Type B pancreatic cell (in vitro differentiated cells): ENCODE results near the gene A3GALT2. TPM values are rescaled to one million over a fixed set of nuclear protein-coding genes. Genes with fewer than 3 reads are reported as not detected.

Source experiments
- DNase-seq: peaks from one replicate; pipeline ENCODE4 v3.0.0; 2021; ENCODE audit warnings: mixed read lengths; ENCODE audit not compliant: unreplicated experiment; ENCODE audit errors: extremely low spot score
- H3K27ac Mint-ChIP-seq: 2 replicates; pipeline ENCODE4 v1.8.0; 2021; ENCODE audit warnings: mild to moderate bottlenecking, mixed read lengths
- H3K27me3 Mint-ChIP-seq: 2 replicates; pipeline ENCODE4 v1.8.0; 2021; ENCODE audit warnings: mixed read lengths
- H3K36me3 Mint-ChIP-seq: 2 replicates; pipeline ENCODE4 v1.8.0; 2021; ENCODE audit warnings: mixed read lengths
- H3K4me1 Mint-ChIP-seq: one replicate; pipeline ENCODE4 v1.8.0; 2021; ENCODE audit warnings: mixed read lengths; ENCODE audit not compliant: unreplicated experiment
- H3K4me3 Mint-ChIP-seq: 2 replicates; pipeline ENCODE4 v1.8.0; 2021; ENCODE audit warnings: mild to moderate bottlenecking, mixed read lengths
- H3K9me3 Mint-ChIP-seq: 2 replicates; pipeline ENCODE4 v1.8.0; 2021; ENCODE audit warnings: mixed read lengths
- microRNA-seq: library from miRNA; unstranded; fragments of <30 nt; microRNA quantifications from one replicate; pipeline ENCODE4, GENCODE V29; 2020
- total RNA-seq: library from RNA; stranded (reverse); gene quantifications from 2 replicates; pipeline ENCODE4 v1.2.1, GENCODE V29; 2021; ENCODE audit warnings: low replicate concordance
- TF ChIP-seq, protein P1 (sequence below): fragments of 200-600 bp; sonication (generic); conservative IDR thresholded peaks from 2 replicates; pipeline ENCODE4 v1.5.0; 2021; ENCODE audit warnings: antibody characterized with exemption, mild to moderate bottlenecking

Gene A3GALT2
- total RNA-seq, 1 donor from 2014 or later = 0.29 TPM

DNA sequence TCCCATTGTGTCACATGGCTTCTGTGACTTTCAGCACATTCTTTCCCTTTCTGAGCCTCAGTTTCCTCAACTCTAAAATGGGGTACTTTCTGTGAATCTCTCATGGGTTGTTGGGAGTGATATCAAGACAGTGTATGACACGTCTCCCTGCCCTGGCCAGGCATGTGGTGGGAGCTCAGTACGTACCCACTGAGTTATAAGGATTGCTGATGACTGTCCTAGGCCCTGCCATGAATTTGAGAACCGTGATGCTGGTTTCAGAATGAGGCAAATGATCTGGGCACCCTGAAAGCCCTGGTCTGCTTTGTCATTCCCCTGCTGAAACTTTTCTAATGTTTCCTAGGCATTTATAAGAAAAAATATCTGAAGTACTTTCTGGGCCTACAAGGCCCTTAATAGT is 61.0 kb downstream of the A3GALT2 start:
- Mint-ChIP-seq H3K27ac (peak overlapping the region; percentile 77), H3K4me1 (peaks cover 53% of the 10 kb centered on the region), H3K4me3 (peak overlapping the region; percentile 67), H3K9me3 (no peaks in the 10 kb centered on the region), H3K27me3 (peaks cover 3% of the 10 kb centered on the region), H3K36me3 (peaks cover 20% of the 10 kb centered on the region)
- DNase-seq = no peak
- TF ChIP-seq, protein P1, sequence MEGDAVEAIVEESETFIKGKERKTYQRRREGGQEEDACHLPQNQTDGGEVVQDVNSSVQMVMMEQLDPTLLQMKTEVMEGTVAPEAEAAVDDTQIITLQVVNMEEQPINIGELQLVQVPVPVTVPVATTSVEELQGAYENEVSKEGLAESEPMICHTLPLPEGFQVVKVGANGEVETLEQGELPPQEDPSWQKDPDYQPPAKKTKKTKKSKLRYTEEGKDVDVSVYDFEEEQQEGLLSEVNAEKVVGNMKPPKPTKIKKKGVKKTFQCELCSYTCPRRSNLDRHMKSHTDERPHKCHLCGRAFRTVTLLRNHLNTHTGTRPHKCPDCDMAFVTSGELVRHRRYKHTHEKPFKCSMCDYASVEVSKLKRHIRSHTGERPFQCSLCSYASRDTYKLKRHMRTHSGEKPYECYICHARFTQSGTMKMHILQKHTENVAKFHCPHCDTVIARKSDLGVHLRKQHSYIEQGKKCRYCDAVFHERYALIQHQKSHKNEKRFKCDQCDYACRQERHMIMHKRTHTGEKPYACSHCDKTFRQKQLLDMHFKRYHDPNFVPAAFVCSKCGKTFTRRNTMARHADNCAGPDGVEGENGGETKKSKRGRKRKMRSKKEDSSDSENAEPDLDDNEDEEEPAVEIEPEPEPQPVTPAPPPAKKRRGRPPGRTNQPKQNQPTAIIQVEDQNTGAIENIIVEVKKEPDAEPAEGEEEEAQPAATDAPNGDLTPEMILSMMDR = no peak

DNA sequence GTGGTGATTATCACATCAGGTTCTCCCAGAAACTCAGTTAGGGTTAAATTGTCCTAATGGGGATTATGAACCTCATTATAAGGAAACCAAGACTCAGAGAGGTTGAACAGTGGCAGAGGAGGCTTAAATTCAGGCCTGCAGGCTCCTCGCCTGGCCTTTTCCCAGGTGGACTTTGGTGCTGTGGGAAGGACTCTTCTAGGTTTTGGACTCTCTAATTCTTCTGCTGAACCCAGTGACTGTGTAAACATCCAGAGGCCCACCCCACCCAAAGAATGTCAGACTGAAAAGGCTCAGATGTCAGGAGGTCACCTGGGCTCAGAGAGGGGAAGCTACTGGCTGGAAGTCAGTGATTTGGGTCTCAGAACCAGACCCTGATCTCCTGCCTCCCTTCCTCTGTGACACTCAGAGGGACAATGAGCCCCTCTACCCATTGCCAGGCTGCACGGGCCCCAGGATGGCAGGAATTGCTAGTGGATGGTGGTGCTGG is 62.1 kb downstream of the A3GALT2 start:
- Mint-ChIP-seq H3K4me3 (peak overlapping the region; percentile 100), H3K9me3 (no peaks in the 10 kb centered on the region), H3K27me3 (peaks cover 3% of the 10 kb centered on the region), H3K36me3 (peaks cover 20% of the 10 kb centered on the region), H3K4me1 (peaks cover 49% of the 10 kb centered on the region), H3K27ac (peak overlapping the region; percentile 99)
- TF ChIP-seq, protein P1 = no peak
- no peak for DNase-seq

DNA sequence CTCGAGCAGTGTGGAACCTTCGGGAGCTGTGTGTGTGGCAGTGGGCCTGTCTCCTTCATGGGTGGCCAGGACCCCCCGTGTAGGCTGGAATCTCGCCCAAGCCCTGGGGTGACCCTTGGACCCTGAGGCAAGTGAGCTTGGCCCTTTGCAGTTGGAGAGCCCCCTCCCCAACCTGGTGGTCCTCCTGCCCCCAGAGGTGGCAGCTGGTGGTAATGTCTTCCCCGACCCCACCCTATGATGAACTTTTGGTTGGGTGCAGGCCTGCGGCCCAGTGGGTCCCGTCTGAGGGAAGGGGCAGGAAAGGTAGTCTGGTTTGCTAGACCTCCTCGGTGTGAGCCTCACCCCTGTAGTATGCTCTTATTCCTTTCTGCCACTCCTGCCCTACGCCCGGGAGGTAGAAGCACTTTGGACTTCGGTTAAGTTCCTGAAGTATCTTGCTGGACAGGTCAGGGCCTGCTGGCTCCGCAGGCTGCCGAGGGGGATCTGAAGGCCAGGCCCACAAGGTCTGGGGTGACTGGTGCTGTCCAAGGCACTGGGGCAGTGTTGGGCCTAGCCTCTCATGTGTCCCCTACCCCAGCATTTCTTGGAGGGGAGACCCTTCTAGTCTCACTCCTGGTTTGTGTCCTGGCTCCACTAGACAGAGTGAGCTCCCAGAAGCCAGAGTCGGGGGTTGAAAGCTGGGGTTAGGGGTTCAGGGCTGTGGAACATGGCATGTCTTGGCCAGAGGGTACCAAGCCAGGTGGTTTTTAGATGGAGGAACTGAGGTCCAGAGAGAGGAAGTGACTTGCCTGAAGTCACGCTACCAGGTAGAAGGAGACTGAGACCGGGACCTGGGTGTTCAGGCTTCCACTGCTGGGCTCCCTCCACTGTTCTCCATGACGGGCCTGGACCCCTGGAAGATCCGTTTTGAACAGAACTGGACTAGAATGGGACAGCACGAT is 62.9 kb downstream of the A3GALT2 start:
- DNase-seq = no peak
- Mint-ChIP-seq H3K27me3 (peaks cover 3% of the 10 kb centered on the region), H3K27ac (peak overlapping the region; percentile 99)

DNA sequence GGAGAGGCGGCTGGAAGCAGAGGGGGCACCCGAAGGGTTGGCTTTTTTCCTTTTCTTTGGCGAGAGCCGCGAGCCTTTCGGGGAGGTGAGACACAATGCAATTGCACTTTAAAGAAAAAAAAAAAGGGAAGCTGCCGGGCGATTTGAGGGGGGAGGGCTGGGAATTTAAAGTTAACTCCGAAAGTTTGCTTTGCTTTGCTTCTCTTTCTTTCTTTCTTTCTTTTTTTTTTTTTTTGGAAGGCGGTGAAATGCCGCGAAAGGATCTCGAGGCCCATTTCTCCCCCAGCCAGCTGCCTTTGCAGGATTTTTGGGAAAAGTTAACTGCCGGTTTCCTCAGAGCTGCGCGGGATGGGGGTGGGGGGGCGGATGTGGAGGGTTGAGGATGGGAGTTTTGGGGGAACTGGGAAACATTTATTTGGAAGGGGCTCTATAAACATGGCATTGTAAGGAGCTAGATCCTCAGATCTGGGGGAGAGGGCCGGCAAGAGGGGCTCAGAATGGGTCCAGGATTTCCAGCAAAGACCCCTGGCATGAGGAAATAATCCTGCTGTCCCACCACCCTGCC is 63.6 kb downstream of the A3GALT2 start:
- Mint-ChIP-seq H3K27ac (peak overlapping the region; percentile 99), H3K27me3 (peaks cover 3% of the 10 kb centered on the region), H3K36me3 (peaks cover 16% of the 10 kb centered on the region), H3K9me3 (no peaks in the 10 kb centered on the region), H3K4me3 (peak overlapping the region; percentile 100), H3K4me1 (peaks cover 43% of the 10 kb centered on the region)
- no peak for DNase-seq
- TF ChIP-seq, protein P1 = no peak

More for the DNA sequence above, 62.9 kb downstream of the A3GALT2 start:
- Mint-ChIP-seq H3K36me3 (peaks cover 20% of the 10 kb centered on the region), H3K4me3 (peak overlapping the region; percentile 100), H3K9me3 (no peaks in the 10 kb centered on the region), H3K4me1 (peaks cover 48% of the 10 kb centered on the region)
- TF ChIP-seq, protein P1 = no peak

Small RNA genes within 50 kb of the gene (microRNA-seq; reads per million reads assigned to microRNA genes)
- gene MIR3605 = 67.5 reads per million, percentile 58 among the genes with 10 or more reads in this experiment

Other genes starting within 250 kb of the A3GALT2 start
- gene AZIN2, start 239.9 kb downstream of the A3GALT2 start, total RNA-seq = 5.1 and 8.9 TPM in 2 replicates
- gene TRIM62, start 139.1 kb downstream of the A3GALT2 start, total RNA-seq = 14.0 and 20.8 TPM in 2 replicates
- 49.0 and 66.5 TPM in 2 replicates for gene ZNF362, start 64.6 kb downstream of the A3GALT2 start, total RNA-seq
- gene PHC2, start 110.0 kb upstream of the A3GALT2 start, total RNA-seq = 80.5 and 106 TPM in 2 replicates
- 6.6 and 8.6 TPM in 2 replicates for gene ZSCAN20, start 151.5 kb upstream of the A3GALT2 start, total RNA-seq